GM12878 (cell line): Measurements from ENCODE around the gene SMPD2. TPM values are rescaled to one million over a fixed set of nuclear protein-coding genes. Genes with fewer than 3 reads are reported as not detected.

Experiments
- ATAC-seq: fragments of 200-7000 bp; cut with Tn5 transposase; 3 replicates; pipeline ENCODE4 v1.9.1; 2020; ENCODE audit warnings: mild to moderate bottlenecking, moderate library complexity
- BruUV-seq: library from RNA; stranded (reverse); fragments of 400-500 nt; replicated peaks from 2 replicates; lab custom pipeline; 2021; lab: Mats Ljungman, UMichigan
- CTCF ChIA-PET: fragments of 300-600 bp; sonication (Branson Sonifier 250); formaldehyde crosslinking; extraction: SDS; loops from one replicate; lab custom pipeline; 2021; ENCODE audit warnings: inconsistent platforms; lab: Yijun Ruan, JAX
- POLR2A ChIA-PET: fragments of 350-600 bp; formaldehyde crosslinking; extraction: SDS; loops from one replicate; lab custom pipeline; 2021; ENCODE audit warnings: inconsistent platforms; lab: Charles Lee
- RAD21 ChIA-PET: fragments of 300-600 bp; sonication (Branson Sonifier 250); formaldehyde crosslinking; loops from one replicate; lab custom pipeline; 2023; ENCODE audit warnings: antibody characterized with exemption; ENCODE audit not compliant: unreplicated experiment; lab: Charles Lee
- SMC1A ChIA-PET: fragments of 300-600 bp; sonication (Branson Sonifier 250); formaldehyde crosslinking; loops from one replicate; lab custom pipeline; 2023; ENCODE audit not compliant: unreplicated experiment, uncharacterized antibody; lab: Charles Lee
- DNase-seq: peaks from one replicate; pipeline ENCODE4 v3.0.0-alpha.2; 2011; ENCODE audit warnings: low read depth, low spot score
- FAIRE-seq: peaks from 3 replicates; lab custom pipeline; 2011; peaks lifted over from hg19 to GRCh38; lab: Jason Lieb, UNC
- H2AFZ ChIP-seq: 2 replicates; pipeline ENCODE4 v1.6.0; 2011; ENCODE audit warnings: low read depth, low read length, control low read depth; ENCODE audit not compliant: control insufficient read depth
- H3K27ac ChIP-seq: 2 replicates; pipeline ENCODE4 v1.5.1; 2011; ENCODE audit warnings: control low read depth; ENCODE audit not compliant: control insufficient read depth, insufficient read depth
- H3K27me3 ChIP-seq, 2 experiments: replicated peaks in 1 of 2; 2 replicates each; pipeline versions ENCODE4 v1.6.0 to v1.6.1; 2011; ENCODE audit warnings: low read length in 1 of 2; ENCODE audit not compliant: control insufficient read depth in 2 of 2, insufficient read depth in 2 of 2
- H3K36me3 ChIP-seq, 2 experiments: 2 replicates each; pipeline ENCODE4 v1.5.1; 2011; ENCODE audit warnings: low read length in 1 of 2; ENCODE audit not compliant: control insufficient read depth in 2 of 2, insufficient read depth in 2 of 2
- H3K4me1 ChIP-seq: 2 replicates; pipeline ENCODE4 v1.6.1; 2011; ENCODE audit warnings: mild to moderate bottlenecking, low read length, moderate library complexity, mixed read lengths; ENCODE audit not compliant: control insufficient read depth, insufficient read depth
- H3K4me2 ChIP-seq: 2 replicates; pipeline ENCODE4 v1.6.0; 2011; ENCODE audit warnings: control low read depth; ENCODE audit not compliant: control insufficient read depth, insufficient read depth
- H3K4me3 ChIP-seq: fragments of 200-600 bp; sonication (generic); 2 replicates; pipeline ENCODE4 v1.5.1; 2016
- H3K79me2 ChIP-seq: 2 replicates; pipeline ENCODE4 v1.6.0; 2011; ENCODE audit warnings: low read length; ENCODE audit not compliant: control insufficient read depth, insufficient read depth
- H3K9ac ChIP-seq: 2 replicates; pipeline ENCODE4 v1.8.0; 2011; ENCODE audit warnings: low read length, control low read depth, mixed read lengths; ENCODE audit not compliant: control insufficient read depth, insufficient read depth
- H3K9me3 ChIP-seq: replicated peaks from 3 replicates; pipeline ENCODE4 v1.5.1; 2011; ENCODE audit warnings: mild to moderate bottlenecking, low read length; ENCODE audit not compliant: control insufficient read depth, insufficient read depth
- H4K20me1 ChIP-seq: 2 replicates; pipeline ENCODE4 v1.6.0; 2011; ENCODE audit not compliant: control insufficient read depth, insufficient read depth
- BHLHE40 ChIP-seq, 2 experiments: fragments of 450-650 bp in 1 of 2; IDR thresholded peaks; 2 replicates each; pipeline ENCODE4 v1.6.1; 2011 to 2017; ENCODE audit warnings: low read depth in 2 of 2, borderline replicate concordance in 1 of 2, improper control_type of control experiment in 1 of 2, low read length in 1 of 2, mild to moderate bottlenecking in 1 of 2
- BRCA1 ChIP-seq: IDR thresholded peaks from 2 replicates; pipeline ENCODE4 v1.6.1; 2011; ENCODE audit warnings: low read depth, low read length, improper control_type of control experiment
- CHD4 ChIP-seq: fragments of 200-600 bp; sonication (generic); IDR thresholded peaks from 2 replicates; pipeline ENCODE4 v1.6.1; 2016; ENCODE audit warnings: mild to moderate bottlenecking
- EGR1 ChIP-seq, 2 experiments: IDR thresholded peaks; 1 replicate in 1 of 2; 2 replicates in 1 of 2; pipeline ENCODE4 v1.6.1; 2011 to 2012; ENCODE audit warnings: low read depth in 2 of 2, low read length in 2 of 2, borderline replicate concordance in 1 of 2, mild to moderate bottlenecking in 1 of 2, moderate library complexity in 1 of 2
- FOXK2 ChIP-seq: fragments of 450-650 bp; IDR thresholded peaks from 2 replicates; pipeline ENCODE4 v1.6.1; 2017; ENCODE audit warnings: mild to moderate bottlenecking, moderate library complexity
- IKZF1 ChIP-seq: fragments of 450-650 bp; conservative IDR thresholded peaks from 2 replicates; pipeline ENCODE4 v1.6.1; 2017; ENCODE audit warnings: antibody characterized with exemption, mild to moderate bottlenecking
- KDM1A ChIP-seq: fragments of 200-600 bp; sonication (generic); IDR thresholded peaks from 2 replicates; pipeline ENCODE4 v1.6.1; 2016; ENCODE audit warnings: borderline replicate concordance
- KLF5 ChIP-seq: fragments of 450-650 bp; IDR thresholded peaks from 2 replicates; pipeline ENCODE4 v1.6.1; 2014; ENCODE audit warnings: mild to moderate bottlenecking; ENCODE audit not compliant: partially characterized antibody
- MTA2 ChIP-seq: fragments of 450-650 bp; IDR thresholded peaks from 2 replicates; pipeline ENCODE4 v1.6.1; 2016; ENCODE audit warnings: low read depth, mild to moderate bottlenecking, moderate library complexity
- MYC ChIP-seq: IDR thresholded peaks from 2 replicates; pipeline ENCODE4 v1.6.1; 2011; ENCODE audit warnings: mild to moderate bottlenecking, low read length, moderate library complexity, inconsistent platforms; ENCODE audit not compliant: insufficient read depth, insufficient replicate concordance, insufficient read length, severe bottlenecking
- RB1 ChIP-seq: fragments of 450-650 bp; formaldehyde crosslinking; IDR thresholded peaks from 2 replicates; pipeline ENCODE4 v1.6.1; 2017; ENCODE audit warnings: mild to moderate bottlenecking, borderline replicate concordance
- RELA ChIP-seq: fragments of 450-650 bp; IDR thresholded peaks from 2 replicates; pipeline ENCODE4 v1.8.0; 2014; ENCODE audit warnings: borderline replicate concordance; ENCODE audit not compliant: partially characterized antibody
- ZNF622 ChIP-seq: fragments of 450-650 bp; IDR thresholded peaks from 2 replicates; pipeline ENCODE4 v1.6.1; 2017; ENCODE audit warnings: mild to moderate bottlenecking, inconsistent platforms
- WGBS: methylation state at CpG from one replicate; pipeline ENCODE4 v1.1.6; 2016; ENCODE audit warnings: low lambda C conversion rate; ENCODE audit not compliant: insufficient replicate concordance, insufficient coverage; ENCODE audit errors: missing lambda C conversion rate; 5-methylcytosine and 5-hydroxymethylcytosine counted together
- in situ Hi-C: fragments of 300-500 bp; cut with MboI; formaldehyde crosslinking; loops from 9 replicates; pipeline ENCODE4 v1.14.3; 2018; ENCODE audit warnings: mixed read lengths
- intact Hi-C: fragments of 100-400 bp; cut with micrococcal nuclease; formaldehyde crosslinking; loops from one replicate; pipeline ENCODE4 v1.14.2; 2022; ENCODE audit not compliant: unreplicated experiment
- polyA plus RNA-seq, 11 experiments: library from polyadenylated mRNA; depleted of rRNA in 4 of 11; unstranded in 6 of 11; stranded (reverse) in 5 of 11; fragments of >200 nt; fragmentation: Nextera tagmentation in 4 of 11; fragmentation: Illumina TruSeq in 1 of 11; extraction: Ambion mirVana in 4 of 11; extraction: Trizol in 1 of 11; gene quantifications; 1 replicate in 1 of 11; 2 replicates in 10 of 11; pipeline versions ENCODE4 v1.2.1 to v1.2.3, GENCODE V29; 2011 to 2016; ENCODE audit warnings: inconsistent platforms in 2 of 11, missing spikeins in 2 of 11, low read depth in 1 of 11
- total RNA-seq, 4 experiments: library from RNA; depleted of rRNA in 3 of 4; stranded (reverse); fragments of >200 nt in 3 of 4; fragmentation: Illumina TruSeq in 1 of 4; extraction: Trizol in 1 of 4; gene quantifications; 2 replicates each; pipeline versions ENCODE4 v1.2.1 to v1.2.3, GENCODE V29; 2013 to 2021
- TF ChIP-seq, protein P1 (sequence below): IDR thresholded peaks from 2 replicates; pipeline ENCODE4 v1.6.1; 2012; ENCODE audit warnings: low read length, inconsistent platforms
- TF ChIP-seq, protein P2 (sequence below): fragments of 450-650 bp; conservative IDR thresholded peaks from 2 replicates; pipeline ENCODE4 v1.6.1; 2017; ENCODE audit warnings: mild to moderate bottlenecking, moderate library complexity
- TF ChIP-seq, protein P3 (sequence below): fragments of 150-350 bp; IDR thresholded peaks from 2 replicates; pipeline ENCODE4 v1.6.1; 2016; ENCODE audit warnings: low read depth, low read length

Gene SMPD2
- total and polyA plus RNA-seq, 10 of the 15 experiments (the other 5 are each of a cell fraction or from before 2014, with no cell fraction given): 0.06 to 15.4 (median 9.7) TPM

DNA sequence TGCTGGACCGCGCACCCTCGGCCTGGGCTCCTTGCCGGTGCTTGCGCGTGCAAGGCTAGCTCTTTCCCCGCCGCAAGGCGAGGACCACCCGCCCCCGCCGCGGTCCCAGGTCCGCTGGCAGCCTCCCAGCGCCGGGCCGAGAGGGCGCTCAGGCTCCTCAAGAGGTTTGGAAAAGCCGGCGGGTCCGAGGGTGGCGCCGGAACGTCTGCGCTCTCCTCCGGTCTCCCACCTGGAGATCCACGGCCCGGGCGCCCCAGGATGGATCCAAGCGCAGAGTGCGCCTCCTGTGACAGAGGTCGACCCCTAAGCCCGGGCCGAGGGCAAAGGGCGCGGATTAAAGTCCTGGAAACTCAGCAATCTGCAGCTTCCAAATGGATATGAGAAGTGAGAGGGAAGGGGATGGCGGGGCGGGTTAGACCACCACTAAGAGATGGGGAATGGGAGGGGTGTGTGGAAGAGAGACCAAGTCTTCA is 15.6 kb downstream of the SMPD2 start:
- POLR2A ChIA-PET: interaction anchor here (0.9 to 13.1 kb wide), 8 partner anchors 9 to 235 kb away, joined by 3 to 132 read pairs (median 4); partner anchors contain the start of genes AK9, CD164, FIG4 and PPIL6
- peak overlapping the region; percentile 79 for H3K4me3 ChIP-seq
- ATAC-seq (peak; percentile 3; the same call in 2 of the 3 replicates), FAIRE-seq (no peak), DNase-seq (no peak)
- BruUV-seq: no TSS peak
- CTCF ChIA-PET: interaction anchor here (1.1 to 3.2 kb wide), 6 partner anchors 9 to 83 kb away, joined by 3 to 19 read pairs (median 5); partner anchors contain the start of genes CD164, PPIL6 and SMPD2
- in situ Hi-C loops (no loop called here), intact Hi-C loops (loop anchor here (5.0 kb wide), 2 partner anchors 74 to 359 kb away; partner anchors contain the start of genes CD164 and CEP57L1)
- H4K20me1 ChIP-seq: no peaks in the 10 kb centered on the region
- H3K9ac ChIP-seq: peak overlapping the region; percentile 79
- WGBS: 2% methylated on average over 38 of the region's 38 CpGs
- peak overlapping the region; percentile 69 for H3K4me2 ChIP-seq
- RAD21 ChIA-PET: interaction anchor here (0.9 to 10.1 kb wide), 7 partner anchors 15 to 584 kb away, joined by 3 to 97 read pairs (median 4); partner anchors contain the start of genes CD164, PPIL6, SMPD2 and ZBTB24
- H3K36me3 ChIP-seq: peaks cover 3 to 10% of the 10 kb centered on the region in 2 experiments; a peak in 3 of 4 replicates
- peaks cover 54% of the 10 kb centered on the region for H3K4me1 ChIP-seq
- peak overlapping the region; percentile 75 for H3K27ac ChIP-seq
- H2AFZ ChIP-seq: peak overlapping the region; percentile 52
- SMC1A ChIA-PET: interaction anchor here (0.6 to 10.1 kb wide), 7 partner anchors 10 to 73 kb away, joined by 3 to 148 read pairs (median 7); partner anchors contain the start of genes CD164, PPIL6, SMPD2 and ZBTB24
- no peaks in the 10 kb centered on the region for H3K27me3 ChIP-seq
- no peaks in the 10 kb centered on the region for H3K9me3 ChIP-seq
- TF ChIP-seq BRCA1 (no peak), CHD4 (no peak), BHLHE40 (IDR thresholded peaks at IDR 0.05; ENCODE audit: borderline replicate concordance in 1 of 2, low read depth in 2 of 2, low read length in 1 of 2) (peak in 1 of 2 experiments; percentile 38; a peak in 2 of 4 replicates), RB1 (0 out of 2 replicates have a peak, but pooled peaks have one; percentile 39), KLF5 (peak; percentile 35), EGR1 (IDR thresholded peaks at IDR 0.05; ENCODE audit: borderline replicate concordance in 1 of 2, low read depth in 2 of 2, low read length in 2 of 2) (peak in 1 of 2 experiments; percentile 62; a peak in 1 of 3 replicates), RELA (no peak), MTA2 (no peak), KDM1A (no peak), MYC (no peak), FOXK2 (no peak), IKZF1 (peak; percentile 23), ZNF622 (no peak)
- TF ChIP-seq, protein P1, sequence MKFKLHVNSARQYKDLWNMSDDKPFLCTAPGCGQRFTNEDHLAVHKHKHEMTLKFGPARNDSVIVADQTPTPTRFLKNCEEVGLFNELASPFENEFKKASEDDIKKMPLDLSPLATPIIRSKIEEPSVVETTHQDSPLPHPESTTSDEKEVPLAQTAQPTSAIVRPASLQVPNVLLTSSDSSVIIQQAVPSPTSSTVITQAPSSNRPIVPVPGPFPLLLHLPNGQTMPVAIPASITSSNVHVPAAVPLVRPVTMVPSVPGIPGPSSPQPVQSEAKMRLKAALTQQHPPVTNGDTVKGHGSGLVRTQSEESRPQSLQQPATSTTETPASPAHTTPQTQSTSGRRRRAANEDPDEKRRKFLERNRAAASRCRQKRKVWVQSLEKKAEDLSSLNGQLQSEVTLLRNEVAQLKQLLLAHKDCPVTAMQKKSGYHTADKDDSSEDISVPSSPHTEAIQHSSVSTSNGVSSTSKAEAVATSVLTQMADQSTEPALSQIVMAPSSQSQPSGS: no peak
- TF ChIP-seq, protein P2, sequence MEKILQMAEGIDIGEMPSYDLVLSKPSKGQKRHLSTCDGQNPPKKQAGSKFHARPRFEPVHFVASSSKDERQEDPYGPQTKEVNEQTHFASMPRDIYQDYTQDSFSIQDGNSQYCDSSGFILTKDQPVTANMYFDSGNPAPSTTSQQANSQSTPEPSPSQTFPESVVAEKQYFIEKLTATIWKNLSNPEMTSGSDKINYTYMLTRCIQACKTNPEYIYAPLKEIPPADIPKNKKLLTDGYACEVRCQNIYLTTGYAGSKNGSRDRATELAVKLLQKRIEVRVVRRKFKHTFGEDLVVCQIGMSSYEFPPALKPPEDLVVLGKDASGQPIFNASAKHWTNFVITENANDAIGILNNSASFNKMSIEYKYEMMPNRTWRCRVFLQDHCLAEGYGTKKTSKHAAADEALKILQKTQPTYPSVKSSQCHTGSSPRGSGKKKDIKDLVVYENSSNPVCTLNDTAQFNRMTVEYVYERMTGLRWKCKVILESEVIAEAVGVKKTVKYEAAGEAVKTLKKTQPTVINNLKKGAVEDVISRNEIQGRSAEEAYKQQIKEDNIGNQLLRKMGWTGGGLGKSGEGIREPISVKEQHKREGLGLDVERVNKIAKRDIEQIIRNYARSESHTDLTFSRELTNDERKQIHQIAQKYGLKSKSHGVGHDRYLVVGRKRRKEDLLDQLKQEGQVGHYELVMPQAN: 0 out of 2 replicates have a peak, but pooled peaks have one; percentile 13
- TF ChIP-seq, protein P3, sequence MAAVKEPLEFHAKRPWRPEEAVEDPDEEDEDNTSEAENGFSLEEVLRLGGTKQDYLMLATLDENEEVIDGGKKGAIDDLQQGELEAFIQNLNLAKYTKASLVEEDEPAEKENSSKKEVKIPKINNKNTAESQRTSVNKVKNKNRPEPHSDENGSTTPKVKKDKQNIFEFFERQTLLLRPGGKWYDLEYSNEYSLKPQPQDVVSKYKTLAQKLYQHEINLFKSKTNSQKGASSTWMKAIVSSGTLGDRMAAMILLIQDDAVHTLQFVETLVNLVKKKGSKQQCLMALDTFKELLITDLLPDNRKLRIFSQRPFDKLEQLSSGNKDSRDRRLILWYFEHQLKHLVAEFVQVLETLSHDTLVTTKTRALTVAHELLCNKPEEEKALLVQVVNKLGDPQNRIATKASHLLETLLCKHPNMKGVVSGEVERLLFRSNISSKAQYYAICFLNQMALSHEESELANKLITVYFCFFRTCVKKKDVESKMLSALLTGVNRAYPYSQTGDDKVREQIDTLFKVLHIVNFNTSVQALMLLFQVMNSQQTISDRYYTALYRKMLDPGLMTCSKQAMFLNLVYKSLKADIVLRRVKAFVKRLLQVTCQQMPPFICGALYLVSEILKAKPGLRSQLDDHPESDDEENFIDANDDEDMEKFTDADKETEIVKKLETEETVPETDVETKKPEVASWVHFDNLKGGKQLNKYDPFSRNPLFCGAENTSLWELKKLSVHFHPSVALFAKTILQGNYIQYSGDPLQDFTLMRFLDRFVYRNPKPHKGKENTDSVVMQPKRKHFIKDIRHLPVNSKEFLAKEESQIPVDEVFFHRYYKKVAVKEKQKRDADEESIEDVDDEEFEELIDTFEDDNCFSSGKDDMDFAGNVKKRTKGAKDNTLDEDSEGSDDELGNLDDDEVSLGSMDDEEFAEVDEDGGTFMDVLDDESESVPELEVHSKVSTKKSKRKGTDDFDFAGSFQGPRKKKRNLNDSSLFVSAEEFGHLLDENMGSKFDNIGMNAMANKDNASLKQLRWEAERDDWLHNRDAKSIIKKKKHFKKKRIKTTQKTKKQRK: no peak
- peaks cover 48% of the 10 kb centered on the region for H3K79me2 ChIP-seq
